ENCODE results near the gene MAGEF1. TPM values are rescaled to one million over a fixed set of nuclear protein-coding genes. Genes with fewer than 3 reads are reported as not detected.

MAGEF1 gene
- total and polyA plus RNA-seq, 2 of the 8 experiments (the other 6 are each of a cell fraction or from before 2014, with no cell fraction given) = 26.5 to 56.7 TPM

- no peak overlapping the region for H4K91ac ChIP-seq (replicated peaks; ENCODE audit: insufficient read length, low read length)
- no peak overlapping the region for H4K8ac ChIP-seq (ENCODE audit: extremely low read depth, insufficient read depth, low read length)
- no peak overlapping the region for H2BK5ac ChIP-seq (ENCODE audit: low read depth, low read length)
- H3K23ac ChIP-seq (ENCODE audit: insufficient read length) = no peak overlapping the region
- ChIA-PET POLR2A (ENCODE audit: partially characterized antibody) (no interaction called here), CTCF (ENCODE audit: partially characterized antibody) (interaction anchor here (1.3 kb wide), 1 partner anchor 9 kb away, joined by 5 read pairs; no protein-coding TSS in a partner anchor)
- no peak overlapping the region for H2BK120ac ChIP-seq (replicated peaks; ENCODE audit: low read depth, low read length)
- H3K14ac ChIP-seq (ENCODE audit: insufficient read length) = no peak overlapping the region
- no peaks in the 10 kb centered on the region; the same call in 1 of the 2 replicates for H3K23me2 ChIP-seq (ENCODE audit: low read depth, low read length)
- H3K27ac ChIP-seq (ENCODE audit: low read depth, low read length) = no peak overlapping the region
- H3K18ac ChIP-seq (ENCODE audit: extremely low read depth, low read length) = no peak overlapping the region
- H4K5ac ChIP-seq (ENCODE audit: insufficient read length, low read depth, low read length) = no peak overlapping the region
- no peak overlapping the region for H2BK12ac ChIP-seq (ENCODE audit: low read depth, low read length)
- DNase-seq (ENCODE audit: low read depth in 1 of 2, low spot score in 2 of 2) (no peak), FAIRE-seq (no peak)
- no peak overlapping the region for H3K4me2 ChIP-seq (ENCODE audit: insufficient read depth in 1 of 2, low read depth in 2 of 2, low read length in 2 of 2)
- 89% methylated on average over 7 of the region's 7 CpGs; no CpG with 5 or more reads in 1 of the 2 experiments for WGBS, 2 experiments (ENCODE audit: extremely low coverage in 1 of 2, insufficient coverage in 1 of 2, insufficient read length in 1 of 2, insufficient replicate concordance in 2 of 2, low coverage in 1 of 2, low lambda C conversion rate in 2 of 2, missing lambda C conversion rate in 1 of 2)
- H3K4ac ChIP-seq (replicated peaks; ENCODE audit: insufficient read length, low read depth, low read length) = no peak overlapping the region
- no peaks in the 10 kb centered on the region for H4K20me1 ChIP-seq (replicated peaks in 1 of 2; ENCODE audit: control insufficient read depth in 1 of 2, insufficient read depth in 2 of 2, low read length in 2 of 2)
- no peaks in the 10 kb centered on the region for H3K9me3 ChIP-seq (ENCODE audit: insufficient read depth in 2 of 2, low read depth in 1 of 2, low read length in 1 of 2)
- no peak for TF ChIP-seq E2F6 (IDR thresholded peaks at IDR 0.05)
- no peak for TF ChIP-seq POU5F1 (IDR thresholded peaks at IDR 0.05; ENCODE audit: low read depth, low read length)
- TF ChIP-seq GTF2F1 (IDR thresholded peaks at IDR 0.05; ENCODE audit: borderline replicate concordance, low read depth, low read length) = no peak
- TF ChIP-seq RFX5 (IDR thresholded peaks at IDR 0.05; ENCODE audit: borderline replicate concordance, low read depth, low read length) = no peak
- no peak overlapping the region for H3K4me3 ChIP-seq (ENCODE audit: extremely low read depth in 1 of 4, insufficient read depth in 2 of 4, low read depth in 3 of 4, low read length in 4 of 4)
- H3K79me1 ChIP-seq (ENCODE audit: low read depth, low read length) = no peaks in the 10 kb centered on the region
- H2BK20ac ChIP-seq (ENCODE audit: low read length) = no peak overlapping the region
- H3K9ac ChIP-seq (replicated peaks in 1 of 4; ENCODE audit: extremely low read depth in 1 of 4, low read depth in 3 of 4, low read length in 3 of 4) = no peak overlapping the region
- no peak overlapping the region for H2AFZ ChIP-seq (ENCODE audit: low read length)
- no peak overlapping the region for H2BK15ac ChIP-seq (ENCODE audit: low read length)
- H3K56ac ChIP-seq (replicated peaks; ENCODE audit: insufficient read length, low read depth, low read length) = no peak overlapping the region
- no peaks in the 10 kb centered on the region for H3K4me1 ChIP-seq (replicated peaks in 1 of 4; ENCODE audit: control insufficient read depth in 3 of 4, insufficient read depth in 4 of 4, low read length in 3 of 4)
- no peak overlapping the region for H2AK5ac ChIP-seq (ENCODE audit: low read depth, low read length)
- H3K36me3 ChIP-seq (ENCODE audit: control insufficient read depth in 2 of 4, insufficient read depth in 4 of 4, low read length in 3 of 4) = no peaks in the 10 kb centered on the region
- no peaks in the 10 kb centered on the region for H3K27me3 ChIP-seq (replicated peaks in 1 of 4; ENCODE audit: control insufficient read depth in 3 of 4, extremely low read depth in 1 of 4, insufficient read depth in 3 of 4, low read length in 3 of 4)
- no peaks in the 10 kb centered on the region for H3K79me2 ChIP-seq (ENCODE audit: control insufficient read depth in 1 of 2, insufficient read depth in 2 of 2, low read length in 2 of 2)
Measured at GRCh38 chr3:184669578-184669977, 42.3 kb downstream of the MAGEF1 start.
